ENCODE data around the gene CHD2.

DNA sequence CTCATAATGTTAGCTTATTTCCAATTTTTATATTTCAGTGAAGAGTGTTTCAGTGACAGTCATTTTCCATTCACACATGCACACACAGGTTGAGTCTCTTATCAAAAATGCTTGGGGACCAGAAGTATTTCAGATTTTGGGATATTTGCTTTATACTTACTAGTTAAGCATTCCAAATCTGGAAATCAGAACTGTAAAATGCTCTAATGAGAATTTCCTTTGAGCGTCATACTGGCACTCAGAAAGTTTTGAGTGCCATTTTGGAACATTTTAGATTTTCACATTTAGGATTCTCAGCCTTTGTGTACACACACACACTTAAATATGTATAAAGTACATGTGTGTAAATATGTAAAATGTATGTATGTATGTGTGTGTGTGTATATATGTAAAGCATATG is 71.0 kb downstream of the CHD2 start:
- TF ChIP-seq POLR2A (IDR thresholded peaks at IDR 0.05; ENCODE audit: low read depth, low read length) (no peak), EZH2 (IDR thresholded peaks at IDR 0.05; ENCODE audit: borderline replicate concordance, low read depth, low read length, severe bottlenecking) (no peak), FOS (IDR thresholded peaks at IDR 0.05; ENCODE audit: borderline replicate concordance, insufficient read depth, low read length) (no peak), MYC (IDR thresholded peaks at IDR 0.05; ENCODE audit: low read depth, low read length) (no peak), GATA2 (IDR thresholded peaks at IDR 0.05; ENCODE audit: insufficient read depth, insufficient read length, low read depth, low read length) (no peak), JUN (IDR thresholded peaks at IDR 0.05; ENCODE audit: borderline replicate concordance, insufficient read depth, insufficient read length, low read depth) (no peak), POLR2AphosphoS5 (IDR thresholded peaks at IDR 0.05; ENCODE audit: insufficient read depth, low read depth, low read length) (no peak)
- TF ChIP-seq, protein P1, sequence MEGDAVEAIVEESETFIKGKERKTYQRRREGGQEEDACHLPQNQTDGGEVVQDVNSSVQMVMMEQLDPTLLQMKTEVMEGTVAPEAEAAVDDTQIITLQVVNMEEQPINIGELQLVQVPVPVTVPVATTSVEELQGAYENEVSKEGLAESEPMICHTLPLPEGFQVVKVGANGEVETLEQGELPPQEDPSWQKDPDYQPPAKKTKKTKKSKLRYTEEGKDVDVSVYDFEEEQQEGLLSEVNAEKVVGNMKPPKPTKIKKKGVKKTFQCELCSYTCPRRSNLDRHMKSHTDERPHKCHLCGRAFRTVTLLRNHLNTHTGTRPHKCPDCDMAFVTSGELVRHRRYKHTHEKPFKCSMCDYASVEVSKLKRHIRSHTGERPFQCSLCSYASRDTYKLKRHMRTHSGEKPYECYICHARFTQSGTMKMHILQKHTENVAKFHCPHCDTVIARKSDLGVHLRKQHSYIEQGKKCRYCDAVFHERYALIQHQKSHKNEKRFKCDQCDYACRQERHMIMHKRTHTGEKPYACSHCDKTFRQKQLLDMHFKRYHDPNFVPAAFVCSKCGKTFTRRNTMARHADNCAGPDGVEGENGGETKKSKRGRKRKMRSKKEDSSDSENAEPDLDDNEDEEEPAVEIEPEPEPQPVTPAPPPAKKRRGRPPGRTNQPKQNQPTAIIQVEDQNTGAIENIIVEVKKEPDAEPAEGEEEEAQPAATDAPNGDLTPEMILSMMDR (IDR thresholded peaks at IDR 0.05; ENCODE audit: extremely low read depth in 1 of 2, insufficient read depth in 1 of 2, low read depth in 1 of 2, low read length in 2 of 2) = no peak
- TF ChIP-seq, protein P2, sequence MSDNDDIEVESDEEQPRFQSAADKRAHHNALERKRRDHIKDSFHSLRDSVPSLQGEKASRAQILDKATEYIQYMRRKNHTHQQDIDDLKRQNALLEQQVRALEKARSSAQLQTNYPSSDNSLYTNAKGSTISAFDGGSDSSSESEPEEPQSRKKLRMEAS (IDR thresholded peaks at IDR 0.05; ENCODE audit: insufficient read depth, insufficient read length) = no peak
